Measurements from ENCODE around the gene METAP1D. TPM values are rescaled to one million over a fixed set of nuclear protein-coding genes. Genes with fewer than 3 reads are reported as not detected.
A peak's percentile ranks its signal among the peaks of the same experiment; 100 is the strongest.

Gene METAP1D
- total RNA-seq, 2 experiments from 2014 or later, result 4.9 to 5.5 TPM

- H3K27me3 Mint-ChIP-seq, result peaks cover 75% of the 10 kb centered on the region
- peak overlapping the region; percentile 25 for H3K27ac Mint-ChIP-seq
- no peaks in the 10 kb centered on the region for H3K9me3 Mint-ChIP-seq
- H3K4me1 Mint-ChIP-seq, result peaks cover 57% of the 10 kb centered on the region
- H3K4me3 Mint-ChIP-seq, result peak overlapping the region; percentile 74
- POLR2A ChIA-PET, result no interaction called here
- DNase-seq, result no peak
- CTCF ChIA-PET, result interaction anchor here (0.6 to 8.2 kb wide), 9 partner anchors 9 to 1285 kb away, joined by 3 to 45 read pairs (median 4); partner anchors contain the start of genes DLX1 and HAT1
- H3K36me3 Mint-ChIP-seq (ENCODE audit: low read depth), result peaks cover 3% of the 10 kb centered on the region
Observed at GRCh38 chr2:172100935-172101820, 101.4 kb downstream of the METAP1D start.

- no peaks in the 10 kb centered on the region for H3K9me3 Mint-ChIP-seq
- H3K4me3 Mint-ChIP-seq, result peak overlapping the region; percentile 74
- peaks cover 76% of the 10 kb centered on the region for H3K27me3 Mint-ChIP-seq
- H3K27ac Mint-ChIP-seq, result no peak overlapping the region
- peaks cover 59% of the 10 kb centered on the region for H3K4me1 Mint-ChIP-seq
- ChIA-PET CTCF (interaction anchor here (0.6 to 8.2 kb wide), 10 partner anchors 10 to 1286 kb away, joined by 3 to 45 read pairs (median 4); partner anchors contain the start of genes DLX1 and HAT1), POLR2A (no interaction called here)
- H3K36me3 Mint-ChIP-seq (ENCODE audit: low read depth), result peaks cover 3% of the 10 kb centered on the region
- DNase-seq, result peak; percentile 26
Observed at GRCh38 chr2:172101821-172102390, 102.2 kb downstream of the METAP1D start.

GRCh38 chr2:172102391-172103359 is 102.9 kb downstream of the METAP1D start, which contains the start of gene DLX2:
DLX2 (minus strand) TSS chr2:172102900; CDS start chr2:172102538, 362 bp downstream.
- POLR2A ChIA-PET, result no interaction called here
- Mint-ChIP-seq H3K9me3 (no peaks in the 10 kb centered on the region), H3K27me3 (peaks cover 73% of the 10 kb centered on the region), H3K36me3 (ENCODE audit: low read depth) (peaks cover 4% of the 10 kb centered on the region), H3K4me1 (peaks cover 57% of the 10 kb centered on the region), H3K27ac (no peak within 1 kb of the TSS), H3K4me3 (peak within 1 kb of the TSS; percentile 74)
- CTCF ChIA-PET, result interaction anchor here (0.6 to 8.2 kb wide), 13 partner anchors 11 to 503 kb away, joined by 3 to 45 read pairs (median 4); partner anchors contain the start of genes DLX1 and HAT1
- peak; percentile 71 for DNase-seq

DNA sequence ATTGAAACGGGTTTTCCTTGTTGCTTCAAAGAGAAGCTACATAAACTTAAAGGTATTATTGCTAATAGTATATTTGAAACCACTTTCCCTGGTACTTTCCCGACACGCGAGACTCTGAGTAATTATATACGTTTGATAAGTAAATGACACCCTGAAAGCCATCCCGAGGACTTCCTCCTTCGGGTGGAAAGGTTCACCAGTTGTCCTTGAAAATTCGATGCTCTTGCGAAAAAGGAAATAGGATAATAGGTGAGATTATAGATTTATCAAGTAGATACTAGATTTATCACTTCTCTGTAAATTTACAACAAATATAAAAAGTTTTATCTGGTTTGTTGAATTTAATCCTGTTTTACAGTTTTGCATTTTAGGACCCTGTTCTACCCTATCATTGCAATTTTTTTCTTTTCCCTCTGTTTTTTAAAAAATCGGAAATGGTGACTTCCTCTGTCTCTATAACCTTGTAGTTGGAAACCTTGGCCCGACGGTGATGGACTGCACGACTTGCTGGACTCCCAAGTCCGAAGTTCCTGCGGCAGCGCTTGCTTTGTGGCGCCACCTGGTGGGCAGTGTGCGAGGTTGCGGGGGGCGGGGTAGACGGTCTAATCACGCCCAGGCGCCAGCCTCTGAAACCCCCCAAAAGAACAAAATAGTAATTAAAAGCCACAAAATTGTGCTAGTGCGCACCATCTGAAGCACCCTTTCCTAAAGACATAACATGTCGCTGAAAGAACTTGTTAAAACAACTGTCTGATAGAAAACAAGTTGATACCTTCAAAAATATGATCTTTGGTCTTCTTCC is 103.9 kb downstream of the METAP1D start:
- CTCF ChIA-PET, result interaction anchor here (0.7 to 8.2 kb wide), 11 partner anchors 8 to 508 kb away, joined by 3 to 45 read pairs (median 4); partner anchors contain the start of gene DLX1
- Mint-ChIP-seq H3K9me3 (no peaks in the 10 kb centered on the region), H3K36me3 (ENCODE audit: low read depth) (peaks cover 6% of the 10 kb centered on the region), H3K27ac (no peak overlapping the region), H3K4me1 (peaks cover 59% of the 10 kb centered on the region), H3K27me3 (peaks cover 75% of the 10 kb centered on the region), H3K4me3 (peak overlapping the region; percentile 74)
- POLR2A ChIA-PET, result no interaction called here
- peak; percentile 73 for DNase-seq

DNA sequence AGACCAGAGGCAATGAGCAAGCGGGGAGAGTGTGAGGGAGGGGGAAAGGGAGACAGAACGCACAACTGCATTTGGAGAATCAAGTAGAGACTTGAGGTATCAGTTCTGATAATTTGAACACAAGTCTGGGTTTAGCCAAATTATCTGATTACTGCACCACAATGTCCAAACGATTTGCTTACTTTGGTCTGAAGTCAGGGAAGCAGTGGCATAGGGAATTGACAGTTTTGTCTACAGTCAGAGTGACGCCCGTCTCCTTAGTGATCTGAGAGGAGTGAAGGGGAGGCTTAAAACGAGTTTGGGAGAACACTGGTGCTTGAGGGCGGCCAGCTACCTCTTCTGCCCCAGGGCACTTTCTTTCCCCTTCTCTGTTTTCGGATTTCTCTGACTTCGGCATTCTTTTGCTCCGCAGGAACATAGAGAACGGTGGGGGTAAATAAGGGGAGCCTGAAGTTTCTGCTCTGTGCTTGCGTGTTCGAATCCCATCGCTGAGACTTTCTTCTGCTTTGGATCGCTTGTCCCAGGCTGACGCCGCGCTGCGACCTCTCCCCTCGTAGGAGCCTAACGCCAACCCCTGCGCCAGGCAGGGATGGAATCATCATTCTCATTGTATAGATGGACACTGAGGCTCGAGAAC is 105.8 kb downstream of the METAP1D start:
- peaks cover 57% of the 10 kb centered on the region for H3K4me1 Mint-ChIP-seq

DNA sequence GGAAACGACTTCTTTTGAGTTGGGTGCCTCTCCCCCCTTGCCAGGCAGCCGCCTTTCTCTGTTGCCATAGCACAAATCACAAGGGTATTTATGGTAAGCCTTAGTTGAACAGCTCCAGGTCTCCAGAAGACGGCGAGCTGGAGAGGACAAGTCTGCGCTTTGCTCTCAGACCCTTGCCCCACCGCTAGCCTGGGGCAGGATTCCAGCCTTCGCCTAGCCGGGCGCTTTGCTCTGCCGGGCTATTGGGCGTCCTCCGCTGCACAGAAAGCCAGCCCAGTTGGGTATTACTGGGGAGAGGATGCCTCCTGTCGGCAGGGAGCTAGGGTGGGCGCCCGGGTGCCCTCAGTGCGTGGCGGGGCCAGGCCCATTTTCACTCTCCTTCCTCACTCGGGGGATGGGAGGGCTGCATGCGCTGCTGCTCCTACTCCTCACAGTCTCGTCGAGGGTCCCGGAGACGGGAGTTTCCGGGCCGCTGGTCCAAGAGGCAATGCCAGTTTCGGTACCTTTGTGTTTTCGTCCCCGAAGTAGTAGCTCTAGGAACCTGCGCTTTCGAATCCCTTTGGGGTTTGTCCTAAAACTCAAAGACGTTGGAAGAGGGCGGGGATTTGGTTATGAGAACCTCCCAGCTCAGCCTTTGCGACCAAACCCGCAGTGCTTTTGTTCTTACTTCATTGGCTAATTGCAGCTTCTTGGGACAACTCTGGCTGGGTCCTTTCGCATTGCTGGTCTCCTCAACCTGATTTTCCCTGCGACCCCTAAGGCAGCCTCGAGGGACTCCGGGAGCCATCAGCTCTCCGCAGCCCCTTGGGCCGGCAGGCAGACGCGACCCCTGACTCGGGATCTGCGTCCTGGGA is 106.6 kb downstream of the METAP1D start:
- POLR2A ChIA-PET, result interaction anchor here (0.7 kb wide), 1 partner anchor 485 kb away, joined by 3 read pairs; no protein-coding TSS in a partner anchor

More for the DNA sequence above, 105.8 kb downstream of the METAP1D start:
- H3K9me3 Mint-ChIP-seq, result no peaks in the 10 kb centered on the region
- peaks cover 82% of the 10 kb centered on the region for H3K27me3 Mint-ChIP-seq
- peaks cover 6% of the 10 kb centered on the region for H3K36me3 Mint-ChIP-seq (ENCODE audit: low read depth)
- CTCF ChIA-PET, result interaction anchor here (1.0 to 8.2 kb wide), 9 partner anchors 14 to 520 kb away, joined by 3 to 45 read pairs (median 6); partner anchors contain the start of gene DLX1
- POLR2A ChIA-PET, result no interaction called here
- no peak overlapping the region for H3K4me3 Mint-ChIP-seq
- no peak overlapping the region for H3K27ac Mint-ChIP-seq
- no peak for DNase-seq

DNA sequence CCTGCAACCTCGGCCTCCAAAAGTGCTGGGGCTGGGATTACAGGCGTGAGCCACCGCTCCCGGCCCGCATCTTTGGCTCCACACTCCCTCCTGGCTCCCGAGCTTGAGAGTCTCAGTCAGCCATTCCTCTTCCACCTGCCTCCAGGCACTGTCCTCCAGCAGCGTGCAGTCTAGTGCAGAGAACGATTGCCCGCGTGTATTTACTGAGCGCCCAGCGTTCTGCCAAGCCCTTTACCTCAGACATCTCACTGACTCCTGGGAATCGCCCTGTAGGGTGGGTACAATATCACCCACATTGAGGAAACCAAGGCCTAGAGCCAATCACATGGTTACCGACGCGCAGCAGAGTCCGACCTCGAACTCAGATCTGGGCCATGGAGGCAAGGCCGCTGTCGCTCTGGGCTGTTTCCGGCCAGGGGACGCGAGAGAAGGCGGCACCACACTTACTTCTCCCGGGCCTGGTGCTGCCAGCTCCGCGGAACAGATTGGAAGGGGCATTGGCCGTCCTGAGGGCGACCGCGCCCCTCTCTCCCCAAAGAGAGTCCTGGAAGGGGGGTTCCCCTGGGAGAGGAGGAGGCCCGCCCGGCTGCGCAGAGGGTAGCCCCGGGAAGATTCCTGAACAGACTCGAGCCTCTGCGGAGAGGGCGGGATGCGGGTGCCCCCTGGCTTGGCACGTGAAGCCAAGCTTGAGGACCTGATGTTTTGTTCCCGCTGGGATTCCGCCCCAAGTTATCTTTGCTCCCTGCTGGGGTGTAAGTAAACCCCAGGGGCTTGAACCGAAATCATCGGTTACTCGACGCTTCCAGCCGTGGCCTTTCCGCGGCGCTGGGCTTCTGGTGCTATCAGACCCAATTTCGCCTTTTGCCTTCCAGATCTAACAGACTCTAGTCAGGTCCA is 108.2 kb downstream of the METAP1D start:
- Mint-ChIP-seq H3K27ac (no peak overlapping the region), H3K9me3 (no peaks in the 10 kb centered on the region), H3K36me3 (ENCODE audit: low read depth) (peaks cover 6% of the 10 kb centered on the region), H3K4me1 (peaks cover 43% of the 10 kb centered on the region), H3K27me3 (peaks cover 70% of the 10 kb centered on the region), H3K4me3 (peak overlapping the region; percentile 22)
- ChIA-PET CTCF (interaction anchor here (0.5 to 8.2 kb wide), 6 partner anchors 13 to 1179 kb away, joined by 3 to 45 read pairs (median 4); partner anchors contain the start of genes DLX1 and GORASP2), POLR2A (no interaction called here)
- no peak for DNase-seq

More for the DNA sequence above, 106.6 kb downstream of the METAP1D start:
- Mint-ChIP-seq H3K27ac (no peak overlapping the region), H3K36me3 (ENCODE audit: low read depth) (peaks cover 6% of the 10 kb centered on the region), H3K4me3 (peak overlapping the region; percentile 55), H3K27me3 (peaks cover 78% of the 10 kb centered on the region), H3K4me1 (peaks cover 54% of the 10 kb centered on the region), H3K9me3 (no peaks in the 10 kb centered on the region)
- CTCF ChIA-PET, result interaction anchor here (0.5 to 8.2 kb wide), 11 partner anchors 14 to 1177 kb away, joined by 3 to 45 read pairs (median 4); partner anchors contain the start of genes DLX1 and GORASP2
- peak; percentile 45 for DNase-seq

- Mint-ChIP-seq H3K36me3 (ENCODE audit: low read depth) (peaks cover 6% of the 10 kb centered on the region), H3K27me3 (peaks cover 67% of the 10 kb centered on the region), H3K4me1 (peaks cover 36% of the 10 kb centered on the region), H3K9me3 (no peaks in the 10 kb centered on the region), H3K4me3 (no peak overlapping the region), H3K27ac (no peak overlapping the region)
- ChIA-PET CTCF (interaction anchor here (0.5 kb wide), 1 partner anchor 165 kb away, joined by 3 read pairs; no protein-coding TSS in a partner anchor), POLR2A (no interaction called here)
- DNase-seq, result no peak
Observed at GRCh38 chr2:172108587-172108930, 108.8 kb downstream of the METAP1D start.

DNA sequence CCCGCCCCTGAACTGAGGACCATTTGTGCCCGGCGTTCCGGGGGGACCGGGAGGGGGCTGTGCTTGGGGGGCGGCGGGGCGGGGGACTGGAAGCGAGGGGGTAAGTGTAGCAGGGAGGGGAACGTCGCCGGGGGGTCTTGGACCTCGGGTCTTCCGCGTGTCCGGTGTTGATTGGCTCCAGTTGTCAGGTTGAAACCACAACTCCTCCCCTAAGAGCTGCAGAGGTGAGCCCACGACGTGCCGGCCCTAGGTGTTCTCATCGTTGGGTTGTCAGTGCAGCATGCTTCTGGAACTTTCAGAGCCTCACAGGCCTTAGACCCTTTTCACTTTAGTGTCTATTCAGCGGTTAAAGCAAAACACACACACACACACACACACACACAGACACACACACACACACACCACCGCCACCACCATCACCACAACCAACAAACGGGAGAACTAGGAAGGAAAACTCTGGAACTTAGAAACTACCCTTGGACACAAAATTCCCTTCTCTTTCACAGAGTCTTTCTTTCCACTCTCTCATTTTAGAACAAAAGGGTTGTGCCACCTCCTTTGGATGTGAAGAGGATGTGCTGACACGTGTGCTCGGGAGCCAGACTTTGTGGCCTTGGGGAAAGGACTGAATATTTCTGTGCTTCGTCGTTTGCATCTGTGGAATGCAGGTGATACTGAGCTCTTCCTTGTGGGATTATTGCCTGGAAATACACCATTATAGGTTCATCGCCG is 109.7 kb downstream of the METAP1D start:
- Mint-ChIP-seq H3K9me3 (no peaks in the 10 kb centered on the region), H3K36me3 (ENCODE audit: low read depth) (peaks cover 6% of the 10 kb centered on the region), H3K27ac (no peak overlapping the region), H3K27me3 (peaks cover 59% of the 10 kb centered on the region), H3K4me3 (no peak overlapping the region), H3K4me1 (peaks cover 28% of the 10 kb centered on the region)
- DNase-seq, result no peak
- CTCF ChIA-PET, result no interaction called here
- POLR2A ChIA-PET, result no interaction called here
